Ovary (tissue), 9 donors: ENCODE measurements around the gene VENTX. TPM values are rescaled to one million over a fixed set of nuclear protein-coding genes. Genes with fewer than 3 reads are reported as not detected.
"Not testable (repeated sequence)": the region's sequence is repeated elsewhere in the genome, so short reads cannot be mapped to it uniquely, and the experiment has no call there.

Source experiments
- DNase-seq, 5 donors: peaks; one replicate each; pipeline ENCODE4 v3.0.0-alpha.2; 2019 to 2020
- H3K27ac ChIP-seq, 2 donors: fragments of 200-600 bp; one replicate each; pipeline versions ENCODE4 v1.5.1 to v1.8.0; 2019 to 2022
- H3K27me3 ChIP-seq: fragments of 200-600 bp; one replicate; pipeline ENCODE4 v1.8.0; 2022
- H3K36me3 ChIP-seq: fragments of 200-600 bp; sonication (generic); one replicate; pipeline ENCODE4 v1.5.1; 2019
- H3K4me1 ChIP-seq: one replicate; pipeline ENCODE4 v1.8.1; 2013; ENCODE audit warnings: mild to moderate bottlenecking, moderate library complexity; ENCODE audit not compliant: insufficient read depth
- H3K4me3 ChIP-seq: fragments of 200-600 bp; sonication (generic); one replicate; pipeline ENCODE4 v1.5.1; 2017
- H3K9me3 ChIP-seq, 2 donors: fragments of 200-600 bp in 1 of 2; sonication (generic) in 1 of 2; one replicate each; pipeline versions ENCODE4 v1.5.1 to v1.8.1; 2013 to 2019; ENCODE audit warnings: mild to moderate bottlenecking in 1 of 2, moderate library complexity in 1 of 2
- EP300 ChIP-seq: sonication (generic); formaldehyde crosslinking; IDR thresholded peaks from one replicate; pipeline ENCODE4 v1.6.1; 2017; ENCODE audit warnings: antibody characterized with exemption
- POLR2A ChIP-seq: fragments of 450-650 bp; IDR thresholded peaks from one replicate; pipeline ENCODE4 v1.6.1; 2017; ENCODE audit warnings: antibody characterized with exemption, mild to moderate bottlenecking, moderate library complexity
- WGBS, 3 donors: extraction: QIAGEN DNeasy Blood & Tissue Kit in 1 of 3; methylation state at CpG; one replicate each; pipeline versions ENCODE4 v1.1.5 to v1.1.7; 2013 to 2017; 5-methylcytosine and 5-hydroxymethylcytosine counted together
- intact Hi-C, 4 donors: fragments of 100-400 bp; cut with DNase I; formaldehyde crosslinking; loops; one replicate each; pipeline versions ENCODE4 v1.11.0 to v1.15.1; 2022 to 2023
- polyA plus RNA-seq, 2 donors: library from polyadenylated mRNA; stranded (reverse); fragments of 200-250 nt in 1 of 2; fragments of 350-450 nt in 1 of 2; fragmentation: Illumina TruSeq in 1 of 2; extraction: RNeasy Lipid Tissue Mini Kit (QIAGEN cat#74804) in 1 of 2; gene quantifications; one replicate each; pipeline ENCODE4 v1.2.3, GENCODE V29; 2013 to 2014
- total RNA-seq, 7 donors: library from RNA; depleted of rRNA in 2 of 7; stranded (reverse); fragments of >200 nt in 2 of 7; fragmentation: NEBNext Ultra II Directional in 3 of 7; extraction: Animal tissue kit (Norgen Biotek cat#: 25700) in 3 of 7; gene quantifications; one replicate each; pipeline versions ENCODE4 v1.1.0 to v1.2.4, GENCODE V29; 2016 to 2023
- TF ChIP-seq, protein P1 (sequence below), 3 donors: fragments of 450-650 bp in 2 of 3; fragments of 200-600 bp in 1 of 3; IDR thresholded peaks; one replicate each; pipeline versions ENCODE4 v1.5.1 to v1.8.0; 2016 to 2022; ENCODE audit warnings: antibody characterized with exemption in 3 of 3, mild to moderate bottlenecking in 1 of 3
- donor health status: DM: no; HTN: no; CAD: no; lungs with moderate emphysema.
- donor health status: DM: no; HTN: no; CAD: no.
- donor health status: Bipolar disorder and iron deficiency.
- donor health status: DM: yes; HTN: yes; CAD: no.
- donor health status: DM: no; HTN: no; CAD: no.
- donor health status: DM: yes; HTN: yes; CAD: no.

The VENTX gene
- total and polyA plus RNA-seq, 9 donors: 0.23 to 2.2 (median 0.83) TPM

DNA sequence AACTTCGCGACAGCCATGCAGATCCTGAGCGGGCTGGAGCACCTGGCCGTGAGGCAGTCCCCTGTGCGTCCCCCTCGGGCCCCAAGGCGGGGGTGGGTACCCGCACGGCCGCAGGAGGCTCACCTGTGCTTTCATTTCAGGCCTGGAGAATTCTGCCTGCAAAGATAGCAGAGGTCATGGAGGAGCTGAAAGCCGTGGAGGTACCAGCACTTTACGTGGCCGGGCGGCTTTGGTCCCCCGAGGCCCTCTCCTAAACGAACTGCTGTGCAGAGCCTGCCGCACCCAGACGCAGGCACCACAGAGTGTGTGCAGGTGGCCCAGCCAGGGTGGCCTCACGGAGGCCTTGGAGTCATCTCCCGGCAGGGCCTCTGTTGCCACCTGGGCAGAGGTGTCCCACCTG, 18.8 kb upstream of the VENTX start:
- WGBS, 3 donors: 88 to 94% (median 91%) methylated on average over 19 to 20 of the region's 20 CpGs
- no peak for DNase-seq
- no peaks in the 10 kb centered on the region for H3K9me3 ChIP-seq
- peaks cover 2% of the 10 kb centered on the region for H3K4me1 ChIP-seq
- H3K27ac ChIP-seq: no peak overlapping the region
- intact Hi-C loops: no loop called here
- no peaks in the 10 kb centered on the region for H3K27me3 ChIP-seq
- H3K4me3 ChIP-seq: no peak overlapping the region
- TF ChIP-seq, protein P1, sequence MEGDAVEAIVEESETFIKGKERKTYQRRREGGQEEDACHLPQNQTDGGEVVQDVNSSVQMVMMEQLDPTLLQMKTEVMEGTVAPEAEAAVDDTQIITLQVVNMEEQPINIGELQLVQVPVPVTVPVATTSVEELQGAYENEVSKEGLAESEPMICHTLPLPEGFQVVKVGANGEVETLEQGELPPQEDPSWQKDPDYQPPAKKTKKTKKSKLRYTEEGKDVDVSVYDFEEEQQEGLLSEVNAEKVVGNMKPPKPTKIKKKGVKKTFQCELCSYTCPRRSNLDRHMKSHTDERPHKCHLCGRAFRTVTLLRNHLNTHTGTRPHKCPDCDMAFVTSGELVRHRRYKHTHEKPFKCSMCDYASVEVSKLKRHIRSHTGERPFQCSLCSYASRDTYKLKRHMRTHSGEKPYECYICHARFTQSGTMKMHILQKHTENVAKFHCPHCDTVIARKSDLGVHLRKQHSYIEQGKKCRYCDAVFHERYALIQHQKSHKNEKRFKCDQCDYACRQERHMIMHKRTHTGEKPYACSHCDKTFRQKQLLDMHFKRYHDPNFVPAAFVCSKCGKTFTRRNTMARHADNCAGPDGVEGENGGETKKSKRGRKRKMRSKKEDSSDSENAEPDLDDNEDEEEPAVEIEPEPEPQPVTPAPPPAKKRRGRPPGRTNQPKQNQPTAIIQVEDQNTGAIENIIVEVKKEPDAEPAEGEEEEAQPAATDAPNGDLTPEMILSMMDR (IDR thresholded peaks at IDR 0.05): no peak
- TF ChIP-seq EP300 (no peak), POLR2A (no peak)
- no peaks in the 10 kb centered on the region for H3K36me3 ChIP-seq

DNA sequence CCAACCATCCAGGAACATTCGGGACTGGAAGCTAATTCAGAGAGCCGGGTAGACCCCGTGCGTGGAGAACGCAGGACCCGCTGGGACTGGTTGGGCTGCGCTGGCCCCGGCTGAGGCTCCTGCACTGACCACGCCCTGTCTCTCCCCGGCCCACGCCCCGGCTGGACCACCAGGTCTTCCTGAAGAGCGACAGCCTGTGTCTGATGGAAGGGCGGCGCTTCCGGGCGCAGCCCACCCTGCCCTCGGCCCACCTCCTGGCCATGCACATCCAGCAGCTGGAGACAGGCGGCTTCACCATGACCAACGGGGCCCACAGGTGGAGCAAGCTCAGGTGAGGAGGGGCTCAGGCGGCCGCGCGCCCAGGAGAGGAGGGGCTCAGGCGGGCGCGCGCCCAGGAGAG, 17.9 kb upstream of the VENTX start:
- TF ChIP-seq EP300 (no peak), POLR2A (no peak)
- TF ChIP-seq, protein P1 (IDR thresholded peaks at IDR 0.05): no peak
- Histone ChIP-seq H3K4me3 (no peak overlapping the region), H3K4me1 (peaks cover 6% of the 10 kb centered on the region), H3K9me3 (no peaks in the 10 kb centered on the region), H3K36me3 (no peaks in the 10 kb centered on the region), H3K27ac (no peak overlapping the region), H3K27me3 (no peaks in the 10 kb centered on the region)
- intact Hi-C loops: no loop called here
- 4 to 8% (median 5%) methylated on average over 27 to 28 of the region's 28 CpGs for WGBS, 3 donors
- no peak for DNase-seq

DNA sequence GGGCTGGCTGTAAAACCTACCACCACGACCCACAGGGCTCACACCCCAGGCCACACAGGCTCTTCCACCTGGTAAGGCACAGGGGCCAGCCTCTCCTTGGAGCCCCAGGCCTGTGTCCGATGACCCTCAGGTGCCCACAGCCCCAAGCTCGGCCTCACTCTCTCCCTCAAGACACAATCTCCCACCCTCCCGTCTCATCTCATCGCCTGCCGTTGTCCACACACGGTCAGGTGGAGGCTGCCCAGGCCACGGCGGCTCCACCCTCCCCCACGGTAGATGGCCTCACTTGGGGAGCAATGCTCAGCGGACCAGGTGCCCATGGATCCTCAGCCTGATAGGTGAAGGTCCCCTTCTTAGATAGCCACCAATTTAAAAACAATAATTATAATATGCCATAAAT, 16.3 kb upstream of the VENTX start:
- Histone ChIP-seq H3K36me3 (no peaks in the 10 kb centered on the region), H3K9me3 (no peaks in the 10 kb centered on the region), H3K4me1 (peaks cover 11% of the 10 kb centered on the region), H3K27ac (no peak overlapping the region), H3K27me3 (no peaks in the 10 kb centered on the region), H3K4me3 (no peak overlapping the region)
- intact Hi-C loops: no loop called here
- no peak for TF ChIP-seq EP300
- no peak for TF ChIP-seq POLR2A
- TF ChIP-seq, protein P1 (IDR thresholded peaks at IDR 0.05): no peak
- WGBS, 3 donors: 91 to 93% (median 92%) methylated on average over 11 of the region's 11 CpGs
- DNase-seq: no peak

DNA sequence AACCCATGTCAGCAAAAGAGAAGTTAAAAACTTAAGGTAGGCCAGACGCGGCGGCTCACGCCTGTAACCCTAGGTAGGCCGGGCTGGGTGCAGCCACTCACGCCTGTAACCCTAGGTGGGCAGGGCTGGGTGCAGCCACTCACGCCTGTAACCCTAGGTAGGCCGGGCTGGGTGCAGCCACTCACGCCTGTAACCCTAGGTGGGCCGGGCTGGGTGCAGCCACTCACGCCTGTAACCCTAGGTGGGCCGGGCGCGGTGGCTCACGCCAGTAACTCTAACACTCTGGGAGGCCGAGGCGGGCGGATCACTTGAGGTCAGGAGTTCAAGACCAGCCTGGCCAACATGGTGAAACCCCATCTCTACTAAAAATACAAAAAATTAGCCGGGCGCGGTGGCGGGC, 15.9 kb upstream of the VENTX start:
- 89 to 96% (median 93%) methylated on average over 18 to 22 of the region's 22 CpGs for WGBS, 3 donors
- H3K27ac ChIP-seq, DNase-seq, H3K4me3 ChIP-seq, H3K36me3 ChIP-seq, intact Hi-C loops, H3K27me3 ChIP-seq, H3K9me3 ChIP-seq: not testable (repeated sequence)
- peaks cover 11% of the 10 kb centered on the region for H3K4me1 ChIP-seq

DNA sequence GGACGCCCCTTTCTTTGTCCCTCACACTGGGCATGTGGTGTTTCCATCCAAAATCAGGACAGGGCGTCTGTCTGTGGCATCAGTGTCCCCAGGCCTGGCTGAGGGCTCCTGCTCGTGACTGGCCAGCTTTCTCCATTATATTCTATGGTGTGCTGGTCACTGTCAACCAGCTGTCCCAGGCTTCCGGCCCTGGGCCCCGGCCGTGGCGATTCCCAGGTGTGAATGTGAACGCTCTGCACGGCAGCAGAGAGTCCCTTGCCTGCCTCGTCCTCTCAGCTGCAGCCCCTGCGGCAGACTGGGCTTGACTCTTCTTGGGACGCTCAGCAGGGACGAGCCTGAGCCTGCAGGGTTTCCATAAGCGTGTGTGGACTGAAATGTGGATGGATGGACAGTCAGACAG, 13.6 kb upstream of the VENTX start:
- TF ChIP-seq, protein P1 (IDR thresholded peaks at IDR 0.05): no peak
- no peak for DNase-seq
- H3K4me3 ChIP-seq: no peak overlapping the region
- H3K9me3 ChIP-seq: no peaks in the 10 kb centered on the region
- 29 to 57% (median 45%) methylated on average over 14 of the region's 14 CpGs for WGBS, 3 donors
- H3K36me3 ChIP-seq: no peaks in the 10 kb centered on the region
- no peaks in the 10 kb centered on the region for H3K27me3 ChIP-seq
- intact Hi-C loops: no loop called here
- peaks cover 11% of the 10 kb centered on the region for H3K4me1 ChIP-seq
- peak overlapping the region in 1 of 2 donors; percentile 90 for H3K27ac ChIP-seq
